ENCODE results near the gene PGAM1.
"Not testable (repeated sequence)": the region's sequence is repeated elsewhere in the genome, so short reads cannot be mapped to it uniquely, and the experiment has no call there.

Gene PGAM1

DNA sequence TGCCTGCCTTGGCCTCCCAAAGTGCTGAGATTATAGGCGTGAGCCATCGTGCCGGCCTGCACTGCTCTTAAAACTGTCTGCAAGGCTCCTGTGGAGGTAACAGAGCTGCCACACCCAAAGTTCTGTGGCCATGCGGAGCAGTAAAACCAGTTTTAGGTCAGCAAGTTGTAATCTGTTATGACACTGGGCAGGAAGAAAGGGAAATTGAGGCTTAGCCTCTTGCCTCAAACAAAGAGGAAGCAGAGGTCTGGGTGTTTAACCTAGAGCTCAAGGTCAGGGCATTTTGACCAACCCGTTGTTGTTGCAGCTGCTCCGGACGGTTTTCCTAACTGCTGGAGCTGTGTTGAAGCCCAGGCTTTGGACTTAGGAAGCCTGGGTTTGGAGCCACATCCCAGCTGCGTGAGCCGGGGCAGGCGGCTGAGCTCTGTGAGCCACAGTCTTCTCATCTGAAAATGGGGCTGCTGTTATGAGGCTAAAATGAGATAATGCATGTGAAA is 17.4 kb upstream of the PGAM1 start:
- no peak for DNase-seq (ENCODE audit: low read depth)

DNA sequence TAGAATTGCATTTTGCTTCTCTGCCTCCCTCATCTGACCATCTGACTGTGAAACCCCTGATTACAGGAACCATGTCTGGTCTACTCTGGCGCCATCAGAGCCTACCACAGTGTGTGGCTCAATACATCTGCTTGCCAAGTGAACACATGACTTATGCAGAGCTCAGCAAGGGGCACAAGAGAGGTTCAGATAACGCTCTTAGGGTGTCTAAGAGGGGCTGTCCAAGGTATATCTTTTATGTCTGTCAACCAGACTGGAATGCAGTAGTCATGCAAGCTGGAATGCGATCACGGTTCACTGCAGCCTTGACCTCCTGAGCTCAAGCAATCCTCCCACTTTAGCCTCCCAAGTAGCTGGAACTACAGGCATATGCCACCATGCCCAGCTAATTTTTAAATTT is 14.6 kb upstream of the PGAM1 start:
- no peak for DNase-seq (ENCODE audit: low read depth)

GRCh38 chr10:97412891-97413304 is 13.1 kb upstream of the PGAM1 start:
- no peak for DNase-seq (ENCODE audit: low read depth)

- DNase-seq (ENCODE audit: low read depth) = no peak
These were observed 9.4 kb upstream of the PGAM1 start for GRCh38 chr10:97416565-97416964.

DNA sequence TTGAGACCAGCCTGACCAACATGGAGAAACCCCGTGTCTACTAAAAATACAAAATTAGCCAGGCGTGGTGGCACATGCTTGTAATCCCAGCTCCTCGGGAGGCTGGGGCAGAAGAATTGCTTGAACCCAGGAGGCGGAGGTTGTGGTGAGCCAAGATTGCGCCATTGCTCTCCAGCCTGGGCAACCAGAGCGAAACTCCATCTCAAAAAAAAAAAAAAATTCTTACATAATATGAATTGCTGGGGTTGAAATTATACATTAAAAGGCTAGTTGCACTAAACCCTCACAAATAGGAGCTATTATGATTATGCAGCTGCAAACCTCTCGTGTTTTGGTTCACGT is 2.3 kb upstream of the PGAM1 start:
- DNase-seq (ENCODE audit: low read depth) = not testable (repeated sequence)

- DNase-seq (ENCODE audit: low read depth) = no peak
These were observed 982 bp downstream of the PGAM1 start for GRCh38 chr10:97426776-97427570.

GRCh38 chr10:97427571-97428179 is 1.7 kb downstream of the PGAM1 start:
- DNase-seq (ENCODE audit: low read depth) = no peak

- DNase-seq (ENCODE audit: low read depth) = no peak
These were observed 2.6 kb downstream of the PGAM1 start for GRCh38 chr10:97428572-97428981.

- DNase-seq (ENCODE audit: low read depth) = no peak
These were observed 8.1 kb downstream of the PGAM1 start for GRCh38 chr10:97434055-97434454.

- no peak for DNase-seq (ENCODE audit: low read depth)
These were observed 8.6 kb downstream of the PGAM1 start for GRCh38 chr10:97434557-97434956.

DNA sequence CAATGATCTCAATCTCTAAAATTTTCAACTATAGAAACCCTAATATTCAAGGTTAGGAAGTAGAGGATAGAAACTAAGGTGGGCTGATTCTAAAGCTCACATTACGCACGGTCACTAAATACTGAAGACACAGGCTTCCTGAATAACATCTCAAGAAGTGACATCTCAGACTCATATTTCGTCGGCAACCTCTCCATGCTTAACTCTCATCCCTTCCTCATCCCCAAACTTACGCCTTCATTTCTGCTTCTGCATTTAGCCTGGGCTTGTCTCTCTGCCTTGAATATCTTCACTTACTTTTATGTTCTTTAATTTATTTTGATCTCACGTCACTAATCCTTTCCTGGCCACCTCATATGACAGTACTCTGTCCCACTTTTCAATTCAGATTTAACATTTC is 9.2 kb downstream of the PGAM1 start:
- DNase-seq (ENCODE audit: low read depth) = no peak

DNA sequence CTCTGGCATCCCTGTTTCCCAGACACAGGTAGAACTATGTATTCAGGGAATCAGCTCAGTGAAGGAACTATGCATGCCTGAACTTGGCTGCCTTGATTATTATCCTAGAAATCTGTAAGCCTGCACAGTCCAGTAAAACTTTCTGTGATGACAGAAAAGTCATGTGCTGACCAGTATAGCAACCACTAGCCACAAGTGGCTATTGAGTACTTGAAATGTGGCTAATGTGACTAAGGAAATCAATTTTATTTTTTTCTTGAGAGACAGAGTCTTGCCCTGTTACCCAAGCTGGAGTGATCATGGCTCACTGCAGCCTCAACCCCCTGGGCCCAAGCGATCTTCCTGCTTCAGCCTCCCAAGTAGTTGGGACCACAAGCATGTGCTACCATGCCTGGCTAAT is 16.3 kb downstream of the PGAM1 start:
- DNase-seq (ENCODE audit: low read depth) = no peak

GRCh38 chr10:97444212-97444611 is 18.2 kb downstream of the PGAM1 start:
- DNase-seq (ENCODE audit: low read depth) = no peak

DNA sequence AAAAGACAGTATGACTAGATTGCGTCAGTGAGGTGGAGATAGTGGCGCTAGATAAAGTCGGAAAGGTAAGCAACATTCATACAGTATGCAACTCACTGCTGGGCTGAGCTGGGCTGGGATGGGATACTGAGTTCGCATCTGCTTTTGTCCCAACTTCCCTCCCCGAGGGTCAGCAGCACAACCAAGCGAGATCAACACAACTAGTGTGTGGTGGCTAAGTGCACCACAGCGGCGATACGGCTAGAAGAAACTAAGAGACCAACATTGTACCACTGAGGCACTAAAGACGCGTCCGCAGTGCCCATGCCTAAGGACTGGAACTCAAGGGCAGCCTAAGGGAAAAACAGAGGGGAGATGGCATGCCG is 19.3 kb downstream of the PGAM1 start:
- DNase-seq (ENCODE audit: low read depth) = no peak

DNA sequence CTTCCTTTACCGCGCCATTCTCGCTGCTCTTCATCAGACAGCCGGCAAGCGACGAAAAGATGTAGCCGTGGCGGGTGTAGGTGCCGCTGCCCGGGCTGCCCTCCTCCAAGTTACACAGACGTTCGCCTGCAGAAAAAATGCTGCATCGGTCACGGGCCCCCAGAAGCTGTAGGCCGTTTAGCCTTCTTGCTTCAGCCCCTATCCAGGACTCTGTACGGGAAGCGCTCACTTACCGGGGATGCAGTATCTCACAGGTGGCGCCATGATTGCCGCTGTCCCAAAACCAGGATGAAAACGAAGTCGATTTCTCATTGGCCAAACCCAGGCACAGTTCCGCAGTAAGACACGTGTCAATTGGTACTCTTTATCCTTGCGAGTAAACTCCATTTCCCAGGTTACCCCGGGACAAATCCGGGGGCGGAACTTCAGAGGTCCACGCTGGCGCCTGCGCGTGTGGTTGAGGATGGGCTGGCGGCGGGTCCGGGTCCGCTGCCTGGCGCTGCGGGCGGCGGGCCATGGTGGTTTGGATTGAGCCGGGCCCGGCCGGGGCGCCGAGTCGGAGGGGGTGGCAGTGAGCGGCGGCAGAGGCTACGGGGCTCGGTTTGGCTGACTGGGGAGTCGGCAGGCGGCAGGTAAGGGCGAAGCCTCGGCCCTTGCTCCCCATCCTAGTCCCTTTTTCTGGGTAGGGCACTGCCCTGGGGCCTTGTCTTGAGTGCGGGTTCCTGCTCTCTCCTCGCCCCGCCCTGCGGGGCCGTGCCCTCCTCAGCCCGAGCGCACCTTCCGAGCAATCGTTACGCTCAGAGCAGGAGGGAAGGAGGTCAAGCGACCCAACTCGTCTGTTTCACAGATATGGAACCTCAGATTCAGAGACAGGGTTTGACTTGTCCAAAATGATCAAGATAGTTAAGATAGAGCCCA is 20.0 kb downstream of the PGAM1 start, which contains the start of the genes EXOSC1 and ZDHHC16:
Gene EXOSC1, minus strand, starts transcription at position 285 of the 918 bp plus-strand sequence. Its CDS starts 21 bp downstream, at position 264.
Gene ZDHHC16, plus strand, starts transcription at position 454 of the 918 bp plus-strand sequence. CDS start 5,501 bp downstream, outside the sequence.
- DNase-seq (ENCODE audit: low read depth) = peak; percentile 86

GRCh38 chr10:97450828-97451227 is 24.8 kb downstream of the PGAM1 start:
- DNase-seq (ENCODE audit: low read depth) = no peak

- DNase-seq (ENCODE audit: low read depth) = no peak
These were observed 25.6 kb downstream of the PGAM1 start for GRCh38 chr10:97451605-97452004.

- no peak for DNase-seq (ENCODE audit: low read depth)
These were observed 26.4 kb downstream of the PGAM1 start for GRCh38 chr10:97452352-97452751.

DNA sequence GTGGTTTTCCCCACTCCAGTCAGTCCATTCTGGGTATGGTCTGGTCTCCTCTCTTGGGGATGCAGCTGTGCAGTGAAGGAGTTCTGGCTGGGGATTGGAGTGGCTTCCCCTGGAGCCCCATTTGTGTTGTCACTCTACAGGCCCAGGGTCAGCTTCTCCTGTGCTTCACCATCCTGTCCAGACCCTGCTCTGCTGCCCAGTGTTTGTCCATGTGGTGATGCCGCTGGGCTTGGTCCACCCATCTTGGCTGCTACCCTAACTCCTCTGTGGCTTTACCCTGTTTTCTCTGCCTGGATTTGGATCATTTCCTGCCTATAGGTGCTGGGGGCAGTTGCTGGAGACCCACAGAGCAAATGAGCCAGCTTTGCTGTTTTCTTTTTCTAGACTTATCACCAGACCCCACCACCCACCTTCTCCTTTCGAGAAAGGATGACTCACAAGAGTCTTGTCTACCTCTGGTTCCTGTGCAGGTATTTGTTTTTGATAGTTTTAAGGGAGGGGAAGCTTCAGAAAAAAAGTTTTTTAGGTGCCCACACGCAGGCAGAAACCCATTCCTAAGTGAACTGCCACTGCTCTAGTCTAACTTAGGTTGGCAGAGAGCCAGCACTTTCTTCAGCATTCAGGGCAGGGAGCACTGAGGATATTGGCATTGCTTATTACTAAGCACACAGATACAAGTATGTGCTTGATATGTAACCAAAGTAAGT is 28.5 kb downstream of the PGAM1 start:
- DNase-seq (ENCODE audit: low read depth) = no peak

DNA sequence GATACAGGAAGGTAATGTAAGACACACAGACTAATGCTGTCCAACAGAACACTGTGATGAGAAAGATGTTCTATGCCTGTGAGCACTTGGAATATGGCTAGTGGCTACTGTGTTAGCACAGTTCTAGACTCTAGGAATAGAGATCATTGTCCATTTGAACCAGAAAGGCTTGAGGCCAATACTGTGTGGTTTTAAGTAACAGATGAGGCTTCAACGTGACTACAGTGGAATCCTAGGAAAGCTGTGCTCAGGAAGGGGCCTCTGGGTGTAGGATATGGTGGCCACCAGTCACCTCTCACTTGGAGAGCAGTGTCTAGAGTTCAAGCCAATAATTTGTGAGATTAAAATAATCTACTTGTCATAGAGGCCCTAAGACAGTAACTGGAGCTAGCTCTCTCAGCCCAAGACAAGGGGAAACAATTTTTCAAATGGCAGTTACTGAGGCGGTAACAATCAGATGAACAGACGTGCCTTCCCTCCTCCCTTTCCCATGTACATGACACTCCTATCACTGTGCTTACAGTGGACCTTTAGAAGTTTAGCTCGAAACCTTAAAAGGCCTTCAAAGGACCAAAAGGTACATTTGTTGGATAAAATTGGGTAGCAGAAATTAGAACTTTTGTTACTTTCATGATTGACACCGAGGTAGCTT is 30.2 kb downstream of the PGAM1 start:
- no peak for DNase-seq (ENCODE audit: low read depth)

DNA sequence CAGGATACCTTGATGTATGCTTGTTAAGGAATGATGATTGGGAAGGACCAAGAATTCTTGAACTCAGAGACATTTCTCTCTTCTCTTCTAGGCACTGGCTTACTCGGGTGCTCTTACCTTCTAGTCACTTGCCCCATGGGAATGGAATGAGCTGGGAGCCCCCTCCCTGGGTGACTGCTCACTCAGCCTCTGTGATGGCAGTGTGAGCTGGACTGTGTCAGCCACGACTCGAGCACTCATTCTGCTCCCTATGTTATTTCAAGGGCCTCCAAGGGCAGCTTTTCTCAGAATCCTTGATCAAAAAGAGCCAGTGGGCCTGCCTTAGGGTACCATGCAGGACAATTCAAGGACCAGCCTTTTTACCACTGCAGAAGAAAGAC is 30.7 kb downstream of the PGAM1 start:
- DNase-seq (ENCODE audit: low read depth) = no peak

Measured in T-helper 22 cell (primary cell).